ENCODE results near the gene ALG5.

GRCh38 chr13:37026771-37027170 is 27.6 kb upstream of the ALG5 start:
- TF ChIP-seq POLR2A (IDR thresholded peaks at IDR 0.05; ENCODE audit: low read length) (no peak), GATA1 (IDR thresholded peaks at IDR 0.05; ENCODE audit: low read depth, low read length) (no peak)
